GM12878 (cell line): ENCODE results near the gene SMIM13. TPM values are rescaled to one million over a fixed set of nuclear protein-coding genes. Genes with fewer than 3 reads are reported as not detected.

Experiments
- ATAC-seq: fragments of 200-7000 bp; cut with Tn5 transposase; 3 replicates; pipeline ENCODE4 v1.9.1; 2020; ENCODE audit warnings: mild to moderate bottlenecking, moderate library complexity
- BruUV-seq: library from RNA; stranded (reverse); fragments of 400-500 nt; replicated peaks from 2 replicates; lab custom pipeline; 2021; lab: Mats Ljungman, UMichigan
- CTCF ChIA-PET: fragments of 300-600 bp; sonication (Branson Sonifier 250); formaldehyde crosslinking; extraction: SDS; loops from one replicate; lab custom pipeline; 2021; ENCODE audit warnings: inconsistent platforms; lab: Yijun Ruan, JAX
- POLR2A ChIA-PET: fragments of 350-600 bp; formaldehyde crosslinking; extraction: SDS; loops from one replicate; lab custom pipeline; 2021; ENCODE audit warnings: inconsistent platforms; lab: Charles Lee
- RAD21 ChIA-PET: fragments of 300-600 bp; sonication (Branson Sonifier 250); formaldehyde crosslinking; loops from one replicate; lab custom pipeline; 2023; ENCODE audit warnings: antibody characterized with exemption; ENCODE audit not compliant: unreplicated experiment; lab: Charles Lee
- SMC1A ChIA-PET: fragments of 300-600 bp; sonication (Branson Sonifier 250); formaldehyde crosslinking; loops from one replicate; lab custom pipeline; 2023; ENCODE audit not compliant: unreplicated experiment, uncharacterized antibody; lab: Charles Lee
- DNase-seq: peaks from one replicate; pipeline ENCODE4 v3.0.0-alpha.2; 2011; ENCODE audit warnings: low read depth, low spot score
- FAIRE-seq: peaks from 3 replicates; lab custom pipeline; 2011; peaks lifted over from hg19 to GRCh38; lab: Jason Lieb, UNC
- H2AFZ ChIP-seq: 2 replicates; pipeline ENCODE4 v1.6.0; 2011; ENCODE audit warnings: low read depth, low read length, control low read depth; ENCODE audit not compliant: control insufficient read depth
- H3K27ac ChIP-seq: 2 replicates; pipeline ENCODE4 v1.5.1; 2011; ENCODE audit warnings: control low read depth; ENCODE audit not compliant: control insufficient read depth, insufficient read depth
- H3K27me3 ChIP-seq, 2 experiments: replicated peaks in 1 of 2; 2 replicates each; pipeline versions ENCODE4 v1.6.0 to v1.6.1; 2011; ENCODE audit warnings: low read length in 1 of 2; ENCODE audit not compliant: control insufficient read depth in 2 of 2, insufficient read depth in 2 of 2
- H3K36me3 ChIP-seq, 2 experiments: 2 replicates each; pipeline ENCODE4 v1.5.1; 2011; ENCODE audit warnings: low read length in 1 of 2; ENCODE audit not compliant: control insufficient read depth in 2 of 2, insufficient read depth in 2 of 2
- H3K4me1 ChIP-seq: 2 replicates; pipeline ENCODE4 v1.6.1; 2011; ENCODE audit warnings: mild to moderate bottlenecking, low read length, moderate library complexity, mixed read lengths; ENCODE audit not compliant: control insufficient read depth, insufficient read depth
- H3K4me2 ChIP-seq: 2 replicates; pipeline ENCODE4 v1.6.0; 2011; ENCODE audit warnings: control low read depth; ENCODE audit not compliant: control insufficient read depth, insufficient read depth
- H3K4me3 ChIP-seq: fragments of 200-600 bp; sonication (generic); 2 replicates; pipeline ENCODE4 v1.5.1; 2016
- H3K79me2 ChIP-seq: 2 replicates; pipeline ENCODE4 v1.6.0; 2011; ENCODE audit warnings: low read length; ENCODE audit not compliant: control insufficient read depth, insufficient read depth
- H3K9ac ChIP-seq: 2 replicates; pipeline ENCODE4 v1.8.0; 2011; ENCODE audit warnings: low read length, control low read depth, mixed read lengths; ENCODE audit not compliant: control insufficient read depth, insufficient read depth
- H3K9me3 ChIP-seq: replicated peaks from 3 replicates; pipeline ENCODE4 v1.5.1; 2011; ENCODE audit warnings: mild to moderate bottlenecking, low read length; ENCODE audit not compliant: control insufficient read depth, insufficient read depth
- H4K20me1 ChIP-seq: 2 replicates; pipeline ENCODE4 v1.6.0; 2011; ENCODE audit not compliant: control insufficient read depth, insufficient read depth
- CHD2 ChIP-seq: IDR thresholded peaks from 2 replicates; pipeline ENCODE4 v1.6.1; 2011; ENCODE audit warnings: low read depth, low read length, improper control_type of control experiment, borderline replicate concordance
- NFYA ChIP-seq: IDR thresholded peaks from 2 replicates; pipeline ENCODE4 v1.6.1; 2011; ENCODE audit warnings: low read depth, mild to moderate bottlenecking, low read length, improper control_type of control experiment, borderline replicate concordance
- WRNIP1 ChIP-seq: IDR thresholded peaks from 2 replicates; pipeline ENCODE4 v1.6.1; 2011; ENCODE audit warnings: low read depth, low read length, improper control_type of control experiment, borderline replicate concordance
- WGBS: methylation state at CpG from one replicate; pipeline ENCODE4 v1.1.6; 2016; ENCODE audit warnings: low lambda C conversion rate; ENCODE audit not compliant: insufficient replicate concordance, insufficient coverage; ENCODE audit errors: missing lambda C conversion rate; 5-methylcytosine and 5-hydroxymethylcytosine counted together
- in situ Hi-C: fragments of 300-500 bp; cut with MboI; formaldehyde crosslinking; loops from 9 replicates; pipeline ENCODE4 v1.14.3; 2018; ENCODE audit warnings: mixed read lengths
- intact Hi-C: fragments of 100-400 bp; cut with micrococcal nuclease; formaldehyde crosslinking; loops from one replicate; pipeline ENCODE4 v1.14.2; 2022; ENCODE audit not compliant: unreplicated experiment
- polyA plus RNA-seq, 11 experiments: library from polyadenylated mRNA; depleted of rRNA in 4 of 11; unstranded in 6 of 11; stranded (reverse) in 5 of 11; fragments of >200 nt; fragmentation: Nextera tagmentation in 4 of 11; fragmentation: Illumina TruSeq in 1 of 11; extraction: Ambion mirVana in 4 of 11; extraction: Trizol in 1 of 11; gene quantifications; 1 replicate in 1 of 11; 2 replicates in 10 of 11; pipeline versions ENCODE4 v1.2.1 to v1.2.3, GENCODE V29; 2011 to 2016; ENCODE audit warnings: inconsistent platforms in 2 of 11, missing spikeins in 2 of 11, low read depth in 1 of 11
- total RNA-seq, 4 experiments: library from RNA; depleted of rRNA in 3 of 4; stranded (reverse); fragments of >200 nt in 3 of 4; fragmentation: Illumina TruSeq in 1 of 4; extraction: Trizol in 1 of 4; gene quantifications; 2 replicates each; pipeline versions ENCODE4 v1.2.1 to v1.2.3, GENCODE V29; 2013 to 2021
- TF ChIP-seq, protein P1 (sequence below): fragments of 450-650 bp; IDR thresholded peaks from 2 replicates; pipeline ENCODE4 v1.6.1; 2016; ENCODE audit warnings: mild to moderate bottlenecking

SMIM13 gene
- total and polyA plus RNA-seq, 10 of the 15 experiments (the other 5 are each of a cell fraction or from before 2014, with no cell fraction given), result 2.0 to 8.5 (median 4.7) TPM

DNA sequence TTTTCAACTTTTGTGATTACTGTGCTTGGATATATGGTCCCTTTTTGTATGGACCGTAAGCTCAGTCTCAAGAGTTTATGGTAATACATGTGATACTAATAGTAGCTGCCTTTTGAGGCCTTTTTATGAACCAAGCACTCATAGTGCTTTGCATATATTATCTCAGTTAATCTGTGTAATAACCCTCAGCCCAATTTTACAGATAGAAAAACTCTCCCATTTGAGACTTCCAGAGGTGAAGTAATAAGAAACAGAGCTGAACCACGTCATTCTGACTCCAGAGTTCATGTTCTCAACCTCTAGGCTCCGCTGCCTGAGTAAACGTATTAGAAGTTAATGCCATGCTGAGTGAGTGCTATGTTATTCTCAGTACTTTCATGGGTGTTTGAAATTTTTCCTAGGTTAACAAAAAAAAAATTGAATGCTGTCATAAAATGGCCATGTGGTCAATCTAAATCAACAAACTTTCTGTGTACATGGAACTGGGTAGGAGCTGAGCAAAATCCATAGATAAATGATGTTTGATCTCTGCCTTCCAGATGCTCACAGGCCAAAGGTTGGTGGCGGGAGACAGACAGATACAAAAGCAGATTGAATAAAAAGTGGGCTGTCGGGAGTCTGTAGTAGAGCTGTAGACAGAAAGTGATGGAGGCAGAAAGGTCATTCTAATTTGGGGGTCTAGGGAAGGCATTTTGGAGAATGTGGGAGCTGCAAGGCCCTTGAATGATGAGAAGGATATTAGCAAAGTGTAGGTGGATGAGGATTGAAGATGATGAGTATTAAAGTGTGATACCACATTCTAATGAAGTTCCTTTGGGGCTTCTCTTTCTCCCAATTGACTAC, 26.9 kb upstream of the SMIM13 start:
- Histone ChIP-seq H3K79me2 (no peaks in the 10 kb centered on the region), H3K27me3 (no peaks in the 10 kb centered on the region), H3K4me3 (no peak overlapping the region), H3K9me3 (no peaks in the 10 kb centered on the region), H3K36me3 (no peaks in the 10 kb centered on the region), H4K20me1 (no peaks in the 10 kb centered on the region), H3K4me1 (no peaks in the 10 kb centered on the region), H3K9ac (no peak overlapping the region), H2AFZ (no peak overlapping the region), H3K27ac (no peak overlapping the region), H3K4me2 (no peak overlapping the region)
- ATAC-seq (no peak), FAIRE-seq (no peak), DNase-seq (no peak)
- CTCF ChIA-PET, result interaction anchor here (0.6 to 3.4 kb wide), 15 partner anchors 8 to 587 kb away, joined by 3 to 30 read pairs (median 4); no protein-coding TSS in a partner anchor
- RAD21 ChIA-PET, result interaction anchor here (0.8 to 5.6 kb wide), 6 partner anchors 87 to 588 kb away, joined by 3 to 28 read pairs (median 5); no protein-coding TSS in a partner anchor
- intact Hi-C loops (loop anchor here (5.0 kb wide), 1 partner anchor 589 kb away; no protein-coding TSS in a partner anchor), in situ Hi-C loops (loop anchor here (5.0 to 10.0 kb wide), 2 partner anchors 109 to 592 kb away; no protein-coding TSS in a partner anchor)
- POLR2A ChIA-PET, result interaction anchor here (0.6 kb wide), 1 partner anchor 357 kb away, joined by 3 read pairs; no protein-coding TSS in a partner anchor
- TF ChIP-seq CHD2 (no peak), WRNIP1 (no peak), NFYA (no peak)
- TF ChIP-seq, protein P1, sequence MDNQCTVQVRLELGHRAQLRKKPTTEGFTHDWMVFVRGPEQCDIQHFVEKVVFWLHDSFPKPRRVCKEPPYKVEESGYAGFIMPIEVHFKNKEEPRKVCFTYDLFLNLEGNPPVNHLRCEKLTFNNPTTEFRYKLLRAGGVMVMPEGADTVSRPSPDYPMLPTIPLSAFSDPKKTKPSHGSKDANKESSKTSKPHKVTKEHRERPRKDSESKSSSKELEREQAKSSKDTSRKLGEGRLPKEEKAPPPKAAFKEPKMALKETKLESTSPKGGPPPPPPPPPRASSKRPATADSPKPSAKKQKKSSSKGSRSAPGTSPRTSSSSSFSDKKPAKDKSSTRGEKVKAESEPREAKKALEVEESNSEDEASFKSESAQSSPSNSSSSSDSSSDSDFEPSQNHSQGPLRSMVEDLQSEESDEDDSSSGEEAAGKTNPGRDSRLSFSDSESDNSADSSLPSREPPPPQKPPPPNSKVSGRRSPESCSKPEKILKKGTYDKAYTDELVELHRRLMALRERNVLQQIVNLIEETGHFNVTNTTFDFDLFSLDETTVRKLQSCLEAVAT, result no peak
- SMC1A ChIA-PET, result interaction anchor here (0.7 to 4.9 kb wide), 9 partner anchors 8 to 429 kb away, joined by 3 to 36 read pairs (median 5); no protein-coding TSS in a partner anchor
- no TSS peak for BruUV-seq
- WGBS, result 42% methylated on average over 6 of the region's 6 CpGs
